CD4-positive, CD25-positive, alpha-beta regulatory T cell (primary cell): ENCODE data around the gene PODN. TPM values are rescaled to one million over a fixed set of nuclear protein-coding genes. Genes with fewer than 3 reads are reported as not detected.

Experiments
- ATAC-seq, 2 donors: fragments of 150-1000 bp; cut with Tn5 transposase; one replicate each; pipeline ENCODE4 v1.10.0; 2021; ENCODE audit warnings: low read depth in 2 of 2, moderate number of reproducible peaks in 2 of 2, moderate library complexity in 1 of 2
- DNase-seq, 3 donors: peaks; one replicate each; pipeline versions ENCODE4 v3.0.0 to v3.0.0-alpha.2; 2012 to 2022; ENCODE audit warnings: mixed read lengths in 1 of 3
- H3K27ac ChIP-seq: one replicate; pipeline ENCODE4 v1.7.0; 2013; ENCODE audit warnings: mild to moderate bottlenecking, low read length; ENCODE audit not compliant: insufficient read depth, poor library complexity, severe bottlenecking
- H3K27me3 ChIP-seq: one replicate; pipeline ENCODE4 v1.7.0; 2013; ENCODE audit warnings: low read length; ENCODE audit not compliant: control insufficient read depth, insufficient read depth
- H3K36me3 ChIP-seq: one replicate; pipeline ENCODE4 v1.7.0; 2013; ENCODE audit warnings: mild to moderate bottlenecking, low read length, moderate library complexity; ENCODE audit not compliant: control insufficient read depth, insufficient read depth
- H3K4me1 ChIP-seq: 2 replicates; pipeline ENCODE4 v1.7.0; 2013; ENCODE audit warnings: mild to moderate bottlenecking, low read length; ENCODE audit not compliant: insufficient read depth, control insufficient read depth, poor library complexity, severe bottlenecking
- H3K4me3 ChIP-seq: one replicate; pipeline ENCODE4 v1.7.0; 2013; ENCODE audit warnings: low read depth, mild to moderate bottlenecking, low read length, moderate library complexity
- H3K9me3 ChIP-seq, 2 experiments: 1 replicate in 1 of 2; 2 replicates in 1 of 2; pipeline ENCODE4 v1.7.0; 2013; ENCODE audit warnings: low read length in 2 of 2, mild to moderate bottlenecking in 1 of 2, moderate library complexity in 1 of 2; ENCODE audit not compliant: control insufficient read depth in 2 of 2
- H3K27ac Mint-ChIP-seq, 3 donors: one replicate each; pipeline ENCODE4 v1.8.0; 2020 to 2022; ENCODE audit warnings: mild to moderate bottlenecking in 3 of 3, mixed read lengths in 3 of 3, moderate library complexity in 2 of 3
- H3K27me3 Mint-ChIP-seq: one replicate; pipeline ENCODE4 v1.8.0; 2022; ENCODE audit warnings: mild to moderate bottlenecking, mixed read lengths
- H3K36me3 Mint-ChIP-seq: one replicate; pipeline ENCODE4 v1.8.0; 2020; ENCODE audit warnings: mixed read lengths
- H3K4me1 Mint-ChIP-seq, 4 donors: one replicate each; pipeline ENCODE4 v1.8.0; 2020 to 2022; ENCODE audit warnings: mixed read lengths in 4 of 4, mild to moderate bottlenecking in 1 of 4
- H3K4me3 Mint-ChIP-seq, 4 donors: one replicate each; pipeline ENCODE4 v1.8.0; 2020 to 2022; ENCODE audit warnings: mild to moderate bottlenecking in 4 of 4, mixed read lengths in 4 of 4, moderate library complexity in 3 of 4
- H3K9me3 Mint-ChIP-seq, 7 donors: one replicate each; pipeline ENCODE4 v1.8.0; 2020 to 2022; ENCODE audit warnings: mixed read lengths in 7 of 7, mild to moderate bottlenecking in 3 of 7, moderate library complexity in 2 of 7
- polyA plus RNA-seq, 4 donors: library from polyadenylated mRNA; unstranded; fragments of 300-500 nt; fragmentation: Illumina TruSeq; gene quantifications; one replicate each; pipeline ENCODE4 v1.2.3, GENCODE V29; 2021
- total RNA-seq: library from RNA; stranded (reverse); gene quantifications from one replicate; pipeline ENCODE4 v1.2.3, GENCODE V29; 2022

PODN gene
- total and polyA plus RNA-seq, 5 donors from 2014 or later = not detected

GRCh38 chr1:53112271-53112774 lies 50.3 kb downstream of the PODN start:
- H3K27ac Mint-ChIP-seq = no peak overlapping the region
- no peak for ATAC-seq

GRCh38 chr1:53112861-53113260 lies 50.8 kb downstream of the PODN start:
- no peaks in the 10 kb centered on the region for H3K36me3 Mint-ChIP-seq
- peaks cover 0 to 1% (median 0%) of the 10 kb centered on the region in 7 donors for H3K9me3 Mint-ChIP-seq
- no peak overlapping the region for H3K27ac Mint-ChIP-seq
- Histone ChIP-seq H3K4me1 (no peaks in the 10 kb centered on the region), H3K9me3 (no peaks in the 10 kb centered on the region), H3K27me3 (peaks cover 1% of the 10 kb centered on the region), H3K36me3 (no peaks in the 10 kb centered on the region), H3K27ac (no peak overlapping the region), H3K4me3 (no peak overlapping the region)
- H3K4me3 Mint-ChIP-seq = no peak overlapping the region
- DNase-seq = no peak
- peaks cover 0 to 7% (median 3%) of the 10 kb centered on the region in 4 donors for H3K4me1 Mint-ChIP-seq
- no peak for ATAC-seq
- H3K27me3 Mint-ChIP-seq = no peaks in the 10 kb centered on the region

More at GRCh38 chr1:53112271-53112774, 50.3 kb downstream of the PODN start:
- no peaks in the 10 kb centered on the region for H3K9me3 ChIP-seq
- no peak for DNase-seq
- H3K4me3 ChIP-seq = no peak overlapping the region
- H3K9me3 Mint-ChIP-seq = no peaks in the 10 kb centered on the region
- H3K4me1 Mint-ChIP-seq = peaks cover 0 to 8% (median 4%) of the 10 kb centered on the region in 4 donors
- no peak overlapping the region for H3K4me3 Mint-ChIP-seq
- peaks cover 1% of the 10 kb centered on the region for H3K27me3 ChIP-seq
- no peaks in the 10 kb centered on the region for H3K36me3 ChIP-seq
- H3K4me1 ChIP-seq = no peaks in the 10 kb centered on the region
- H3K27ac ChIP-seq = no peak overlapping the region
- no peaks in the 10 kb centered on the region for H3K27me3 Mint-ChIP-seq
- no peaks in the 10 kb centered on the region for H3K36me3 Mint-ChIP-seq

GRCh38 chr1:53114090-53114489 lies 52.1 kb downstream of the PODN start:
- Mint-ChIP-seq H3K27ac (no peak overlapping the region), H3K27me3 (no peaks in the 10 kb centered on the region), H3K4me3 (no peak overlapping the region), H3K9me3 (peaks cover 0 to 1% (median 0%) of the 10 kb centered on the region in 7 donors), H3K36me3 (no peaks in the 10 kb centered on the region), H3K4me1 (peaks cover 0 to 7% (median 1%) of the 10 kb centered on the region in 4 donors)
- no peaks in the 10 kb centered on the region for H3K27me3 ChIP-seq
- H3K36me3 ChIP-seq = no peaks in the 10 kb centered on the region
- no peaks in the 10 kb centered on the region for H3K4me1 ChIP-seq
- H3K9me3 ChIP-seq = no peaks in the 10 kb centered on the region
- H3K27ac ChIP-seq = no peak overlapping the region
- ATAC-seq (no peak), DNase-seq (no peak)
- no peak overlapping the region for H3K4me3 ChIP-seq

- DNase-seq = no peak
- Mint-ChIP-seq H3K27ac (no peak overlapping the region), H3K36me3 (no peaks in the 10 kb centered on the region)
Observed at GRCh38 chr1:53114581-53115400, 52.8 kb downstream of the PODN start.

GRCh38 chr1:53115403-53116306 lies 53.6 kb downstream of the PODN start:
- no peaks in the 10 kb centered on the region for H3K9me3 ChIP-seq
- no peak overlapping the region for H3K27ac Mint-ChIP-seq
- no peak overlapping the region for H3K4me3 ChIP-seq
- no peak for ATAC-seq
- H3K36me3 Mint-ChIP-seq = no peaks in the 10 kb centered on the region
- no peak overlapping the region for H3K4me3 Mint-ChIP-seq
- H3K4me1 ChIP-seq = no peaks in the 10 kb centered on the region
- H3K9me3 Mint-ChIP-seq = peaks cover 0 to 1% (median 0%) of the 10 kb centered on the region in 7 donors
- H3K4me1 Mint-ChIP-seq = peaks cover 0 to 6% (median 1%) of the 10 kb centered on the region in 4 donors
- no peaks in the 10 kb centered on the region for H3K27me3 Mint-ChIP-seq
- no peaks in the 10 kb centered on the region for H3K36me3 ChIP-seq
- no peak overlapping the region for H3K27ac ChIP-seq
- H3K27me3 ChIP-seq = no peaks in the 10 kb centered on the region
- DNase-seq = no peak

More at GRCh38 chr1:53114581-53115400, 52.8 kb downstream of the PODN start:
- no peak for ATAC-seq
- Mint-ChIP-seq H3K4me3 (no peak overlapping the region), H3K27me3 (no peaks in the 10 kb centered on the region), H3K4me1 (peaks cover 0 to 7% (median 1%) of the 10 kb centered on the region in 4 donors), H3K9me3 (peaks cover 0 to 1% (median 0%) of the 10 kb centered on the region in 7 donors)
- H3K4me1 ChIP-seq = no peaks in the 10 kb centered on the region
- H3K4me3 ChIP-seq = no peak overlapping the region
- no peaks in the 10 kb centered on the region for H3K9me3 ChIP-seq
- no peaks in the 10 kb centered on the region for H3K36me3 ChIP-seq
- no peaks in the 10 kb centered on the region for H3K27me3 ChIP-seq
- no peak overlapping the region for H3K27ac ChIP-seq

GRCh38 chr1:53116307-53116810 lies 54.3 kb downstream of the PODN start:
- Histone ChIP-seq H3K27ac (no peak overlapping the region), H3K4me3 (no peak overlapping the region), H3K36me3 (no peaks in the 10 kb centered on the region), H3K9me3 (no peaks in the 10 kb centered on the region), H3K27me3 (no peaks in the 10 kb centered on the region), H3K4me1 (no peaks in the 10 kb centered on the region)
- no peaks in the 10 kb centered on the region for H3K27me3 Mint-ChIP-seq
- H3K27ac Mint-ChIP-seq = no peak overlapping the region
- no peak for DNase-seq
- H3K36me3 Mint-ChIP-seq = no peaks in the 10 kb centered on the region
- peaks cover 0 to 1% (median 0%) of the 10 kb centered on the region in 7 donors for H3K9me3 Mint-ChIP-seq
- H3K4me3 Mint-ChIP-seq = no peak overlapping the region
- no peak for ATAC-seq
- H3K4me1 Mint-ChIP-seq = peaks cover 0 to 2% (median 0%) of the 10 kb centered on the region in 4 donors

GRCh38 chr1:53116933-53117600 lies 55.1 kb downstream of the PODN start:
- no peak overlapping the region for H3K27ac ChIP-seq
- H3K4me1 Mint-ChIP-seq = no peaks in the 10 kb centered on the region
- no peak for DNase-seq
- H3K9me3 Mint-ChIP-seq = peaks cover 0 to 1% (median 0%) of the 10 kb centered on the region in 7 donors
- no peaks in the 10 kb centered on the region for H3K4me1 ChIP-seq
- no peaks in the 10 kb centered on the region for H3K27me3 ChIP-seq
- no peaks in the 10 kb centered on the region for H3K36me3 ChIP-seq
- H3K9me3 ChIP-seq = no peaks in the 10 kb centered on the region
- H3K4me3 Mint-ChIP-seq = no peak overlapping the region
- ATAC-seq = no peak
- no peak overlapping the region for H3K4me3 ChIP-seq
- no peaks in the 10 kb centered on the region for H3K27me3 Mint-ChIP-seq
- no peaks in the 10 kb centered on the region for H3K36me3 Mint-ChIP-seq
- H3K27ac Mint-ChIP-seq = peak overlapping the region in 1 of 3 donors; percentile 55
